Epithelial cell of proximal tubule (primary cell): ENCODE data around the gene SLC4A1. TPM values are rescaled to one million over a fixed set of nuclear protein-coding genes. Genes with fewer than 3 reads are reported as not detected.

Source experiments
- DNase-seq: peaks from one replicate; pipeline ENCODE4 v3.0.0-alpha.2; 2011; ENCODE audit warnings: low read depth
- H3K4me3 ChIP-seq: 2 replicates; pipeline ENCODE4 v1.5.1; 2011; ENCODE audit warnings: low read depth, mild to moderate bottlenecking, low read length
- CTCF ChIP-seq: conservative IDR thresholded peaks from 2 replicates; pipeline ENCODE4 v1.5.1; 2012; ENCODE audit warnings: low read depth, mild to moderate bottlenecking, low read length
- total RNA-seq: library from RNA; depleted of rRNA; stranded (reverse); fragments of >200 nt; gene quantifications from 2 replicates; pipeline ENCODE4 v1.2.3, GENCODE V29; 2015

Gene SLC4A1
- total RNA-seq, 1 donor from 2014 or later = not detected

GRCh38 chr17:44268709-44269534, 987 bp upstream of the SLC4A1 start:
- H3K4me3 ChIP-seq = no peak overlapping the region
- TF ChIP-seq CTCF = no peak
- DNase-seq = no peak

- H3K4me3 ChIP-seq = no peak overlapping the region
- no peak for TF ChIP-seq CTCF
- no peak for DNase-seq
Measured at GRCh38 chr17:44267165-44267455, 825 bp downstream of the SLC4A1 start.

DNA sequence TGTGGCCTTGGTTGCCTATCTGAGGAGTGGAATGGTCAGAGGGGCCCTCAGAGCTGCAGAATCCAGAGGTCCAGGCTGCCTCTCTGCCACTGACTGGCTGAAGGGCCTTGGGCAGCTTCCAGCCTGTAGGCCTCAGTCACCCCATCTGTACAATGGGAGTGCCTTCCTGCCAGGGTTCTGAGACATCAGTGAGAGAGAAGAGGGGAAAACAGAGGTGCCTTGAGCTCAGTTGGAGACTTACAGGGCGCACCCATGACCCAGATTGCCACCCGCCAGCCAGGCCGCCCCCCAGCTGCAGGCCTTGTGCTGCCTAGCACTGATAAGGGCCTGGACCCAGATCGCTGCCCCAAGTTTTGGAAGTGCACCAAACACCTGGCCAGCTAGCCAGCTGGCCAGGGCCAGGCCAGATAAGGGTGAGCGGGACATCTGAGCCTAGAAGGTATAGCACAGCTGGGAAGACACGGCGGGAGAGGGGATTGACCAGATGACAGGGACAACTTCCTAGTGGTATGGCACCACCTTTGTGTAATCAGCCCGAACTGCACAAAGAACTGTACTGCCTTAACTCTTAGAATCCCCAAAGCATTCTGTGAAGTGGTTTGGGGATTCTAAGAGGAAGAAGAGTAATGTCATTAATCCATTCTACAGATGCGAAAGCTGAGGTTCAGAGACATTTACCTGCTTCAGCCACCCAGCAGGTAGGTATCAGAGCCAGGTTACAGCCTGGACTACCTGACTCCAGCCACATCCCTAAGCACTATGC, 1.4 kb downstream of the SLC4A1 start:
- no peak overlapping the region for H3K4me3 ChIP-seq
- no peak for DNase-seq
- TF ChIP-seq CTCF = no peak

DNA sequence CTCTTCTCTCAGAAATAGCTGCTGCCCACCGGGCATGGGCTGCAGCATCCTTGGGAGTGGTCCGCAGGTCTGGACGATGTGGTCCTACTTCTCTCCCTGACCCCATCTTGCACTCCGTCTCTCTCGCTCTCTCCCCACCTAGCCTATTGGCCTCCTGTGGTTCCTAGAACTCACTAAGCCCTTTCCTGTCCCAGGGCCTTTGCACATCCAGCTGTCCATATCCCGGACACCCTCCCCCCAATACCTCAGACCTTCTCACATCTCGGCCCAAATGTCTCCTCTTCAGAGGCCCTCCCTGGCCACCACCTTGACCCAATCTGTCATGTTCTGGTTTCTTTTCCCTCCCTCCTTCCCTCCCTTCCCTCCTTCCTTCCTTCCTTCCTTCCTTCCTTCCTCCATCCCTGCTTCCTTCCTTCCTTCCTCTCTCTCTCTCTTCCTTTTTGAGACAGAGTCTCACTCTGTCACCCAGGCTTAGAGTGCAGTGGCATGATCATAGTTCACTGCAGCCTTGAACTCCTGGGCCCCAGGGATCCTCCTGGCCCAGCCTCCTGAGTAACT, 4.5 kb downstream of the SLC4A1 start:
- DNase-seq = no peak
- H3K4me3 ChIP-seq = no peak overlapping the region
- no peak for TF ChIP-seq CTCF

DNA sequence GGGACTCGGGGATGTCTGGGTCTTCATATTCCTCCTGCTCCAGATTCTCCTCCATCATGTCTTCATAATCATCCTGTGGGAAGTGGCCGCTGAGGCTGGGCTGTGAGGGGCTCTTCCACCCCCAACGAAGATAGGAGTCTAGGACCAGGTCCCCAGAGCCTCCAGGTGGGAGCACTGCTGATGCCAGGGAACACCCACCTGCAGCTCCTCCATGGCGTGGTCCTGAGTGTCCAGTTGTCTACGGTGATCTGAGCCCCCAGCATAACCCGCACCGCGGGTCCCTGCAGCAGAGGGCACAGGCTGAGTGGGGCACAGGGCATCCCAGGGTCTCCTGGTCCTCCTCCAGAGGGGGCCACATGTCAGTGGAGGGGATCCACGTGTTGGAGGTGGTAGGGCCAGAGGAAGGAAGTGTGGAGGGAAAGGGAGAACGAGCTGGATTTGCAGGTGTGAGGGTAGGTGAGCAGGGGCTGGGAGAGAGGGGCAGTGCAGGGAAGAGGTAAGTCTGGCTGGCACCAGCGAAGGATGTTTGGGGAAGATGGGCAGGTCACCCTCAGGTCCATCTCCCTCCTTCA, 5.2 kb downstream of the SLC4A1 start:
- DNase-seq = no peak
- no peak overlapping the region for H3K4me3 ChIP-seq
- no peak for TF ChIP-seq CTCF

DNA sequence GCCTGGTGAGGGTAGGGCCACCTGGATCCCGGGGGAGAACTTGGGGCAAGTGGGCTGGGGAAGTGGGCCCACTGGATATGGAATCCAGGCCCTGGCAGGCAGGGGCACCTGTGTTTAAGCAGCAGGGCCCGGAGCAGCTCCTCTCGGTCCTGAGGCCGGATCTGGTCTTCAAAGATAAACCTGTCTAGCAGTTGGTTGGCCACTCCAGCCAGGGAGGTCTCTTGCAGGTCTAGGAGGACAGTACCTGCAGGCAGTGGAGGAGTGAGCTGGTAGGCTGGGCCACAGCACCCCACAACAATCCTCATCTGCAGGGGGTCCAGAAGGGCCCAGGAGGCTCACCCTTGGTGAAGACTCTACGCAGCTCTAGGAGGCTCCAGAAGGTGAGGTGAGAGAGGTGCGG, 7.6 kb downstream of the SLC4A1 start:
- TF ChIP-seq CTCF = no peak
- H3K4me3 ChIP-seq = no peak overlapping the region
- DNase-seq = no peak
